GM23338 (cell line): ENCODE data around the gene CNDP1. TPM values are rescaled to one million over a fixed set of nuclear protein-coding genes. Genes with fewer than 3 reads are reported as not detected.
"Not testable (repeated sequence)": the region's sequence is repeated elsewhere in the genome, so short reads cannot be mapped to it uniquely, and the experiment has no call there.

ENCODE experiments used
- ATAC-seq: fragments of 200-7000 bp; cut with Tn5 transposase; 3 replicates; pipeline ENCODE4 v1.9.1; 2020
- DNase-seq: peaks from one replicate; pipeline ENCODE4 v3.0.0-alpha.2; 2015; ENCODE audit warnings: low spot score
- H2AFZ ChIP-seq: fragments of 200-600 bp; sonication (generic); 2 replicates; pipeline ENCODE4 v1.8.0; 2016; ENCODE audit warnings: antibody characterized with exemption, mild to moderate bottlenecking, moderate library complexity
- H3F3A ChIP-seq: fragments of 200-600 bp; sonication (generic); replicated peaks from 2 replicates; pipeline ENCODE4 v1.8.0; 2017; ENCODE audit warnings: antibody characterized with exemption, mixed run types, low read depth
- H3K27ac ChIP-seq: fragments of 200-600 bp; sonication (generic); 2 replicates; pipeline ENCODE4 v1.6.1; 2016; ENCODE audit warnings: low read depth
- H3K27me3 ChIP-seq: fragments of 200-600 bp; sonication (generic); 2 replicates; pipeline ENCODE4 v1.8.0; 2016; ENCODE audit warnings: mild to moderate bottlenecking, mixed run types, moderate library complexity; ENCODE audit not compliant: insufficient read depth
- H3K36me3 ChIP-seq: fragments of 200-600 bp; sonication (generic); 2 replicates; pipeline ENCODE4 v1.8.0; 2016; ENCODE audit warnings: mild to moderate bottlenecking; ENCODE audit not compliant: insufficient read depth
- H3K4me1 ChIP-seq: fragments of 200-600 bp; sonication (generic); 2 replicates; pipeline ENCODE4 v1.8.0; 2016; ENCODE audit warnings: mild to moderate bottlenecking, moderate library complexity; ENCODE audit not compliant: insufficient read depth
- H3K4me2 ChIP-seq: fragments of 200-600 bp; sonication (generic); 2 replicates; pipeline ENCODE4 v1.7.1; 2017; ENCODE audit warnings: mixed run types
- H3K4me3 ChIP-seq: fragments of 200-600 bp; sonication (generic); 2 replicates; pipeline ENCODE4 v1.6.1; 2016; ENCODE audit warnings: mixed run types
- H3K79me2 ChIP-seq: fragments of 200-600 bp; sonication (generic); replicated peaks from 2 replicates; pipeline ENCODE4 v1.8.0; 2017; ENCODE audit warnings: mild to moderate bottlenecking; ENCODE audit not compliant: insufficient read depth
- H3K9me2 ChIP-seq: fragments of 200-600 bp; sonication (generic); 2 replicates; pipeline ENCODE4 v1.8.0; 2017; ENCODE audit not compliant: insufficient read depth
- H4K20me1 ChIP-seq: fragments of 200-600 bp; sonication (generic); replicated peaks from 2 replicates; pipeline ENCODE4 v1.8.0; 2017; ENCODE audit warnings: mild to moderate bottlenecking; ENCODE audit not compliant: insufficient read depth
- H3K27ac Mint-ChIP-seq: 2 replicates; pipeline ENCODE4 v1.8.0; 2020; ENCODE audit warnings: inconsistent platforms, mild to moderate bottlenecking, moderate library complexity, mixed read lengths
- H3K27me3 Mint-ChIP-seq: 3 replicates; pipeline ENCODE4 v1.8.0; 2022; ENCODE audit warnings: low read depth, mild to moderate bottlenecking, moderate library complexity, mixed read lengths, inconsistent platforms; ENCODE audit not compliant: insufficient read depth, poor library complexity
- H3K36me3 Mint-ChIP-seq: 3 replicates; pipeline ENCODE4 v1.8.0; 2021; ENCODE audit warnings: low read depth, mild to moderate bottlenecking, inconsistent platforms, moderate library complexity, mixed read lengths
- H3K4me1 Mint-ChIP-seq: 3 replicates; pipeline ENCODE4 v1.8.0; 2020; ENCODE audit warnings: mild to moderate bottlenecking, inconsistent platforms, mixed read lengths
- H3K4me3 Mint-ChIP-seq: 3 replicates; pipeline ENCODE4 v1.8.0; 2021; ENCODE audit warnings: moderate library complexity, mild to moderate bottlenecking, inconsistent platforms, mixed read lengths
- H3K9me3 Mint-ChIP-seq: 3 replicates; pipeline ENCODE4 v1.8.0; 2020; ENCODE audit warnings: moderate library complexity, mild to moderate bottlenecking, inconsistent platforms, mixed read lengths
- CREB1 ChIP-seq: fragments of 250-450 bp; sonication (Bioruptor Pico); IDR thresholded peaks from 2 replicates; pipeline ENCODE4 v1.5.0; 2020; ENCODE audit warnings: low read depth, mild to moderate bottlenecking, moderate library complexity
- ETS1 ChIP-seq: IDR thresholded peaks from 2 replicates; pipeline ENCODE4 v1.6.1; 2016; ENCODE audit warnings: antibody characterized with exemption
- EZH2 ChIP-seq: fragments of 200-600 bp; sonication (generic); IDR thresholded peaks from one replicate; pipeline ENCODE4 v1.8.0; 2017; ENCODE audit warnings: antibody characterized with exemption, mild to moderate bottlenecking, low read depth; ENCODE audit not compliant: unreplicated experiment
- JUNB ChIP-seq: IDR thresholded peaks from one replicate; pipeline ENCODE4 v1.6.1; 2016; ENCODE audit warnings: antibody characterized with exemption; ENCODE audit not compliant: unreplicated experiment
- POLR2AphosphoS5 ChIP-seq: IDR thresholded peaks from 2 replicates; pipeline ENCODE4 v1.6.1; 2016; ENCODE audit warnings: antibody characterized with exemption, low read depth
- ZNF114 ChIP-seq: fragments of 250-450 bp; sonication (Bioruptor Pico); IDR thresholded peaks from 2 replicates; pipeline ENCODE4 v1.5.0; 2020; ENCODE audit warnings: mild to moderate bottlenecking, moderate library complexity
- ZNF331 ChIP-seq: fragments of 250-450 bp; sonication (Bioruptor Pico); IDR thresholded peaks from 2 replicates; pipeline ENCODE4 v1.5.0; 2020; ENCODE audit warnings: low read depth, mild to moderate bottlenecking, moderate library complexity
- ZNF462 ChIP-seq: fragments of 250-450 bp; sonication (Bioruptor Pico); IDR thresholded peaks from 2 replicates; pipeline ENCODE4 v1.5.0; 2020; ENCODE audit warnings: mild to moderate bottlenecking, moderate library complexity
- polyA plus RNA-seq: library from polyadenylated mRNA; unstranded; fragments of >200 nt; fragmentation: Nextera tagmentation; extraction: Ambion mirVana; gene quantifications from 2 replicates; pipeline ENCODE4 v1.2.1, GENCODE V29; 2016
- total RNA-seq: library from RNA; depleted of rRNA; stranded (reverse); fragments of >200 nt; shearing (Covaris generic); gene quantifications from 2 replicates; pipeline ENCODE4 v1.2.3, GENCODE V29; 2014
- TF ChIP-seq, protein P1 (sequence below): IDR thresholded peaks from one replicate; pipeline ENCODE4 v1.6.1; 2018; ENCODE audit warnings: antibody characterized with exemption; ENCODE audit not compliant: unreplicated experiment

CNDP1 gene
- total and polyA plus RNA-seq, 2 experiments from 2014 or later: 0.03 to 0.11 TPM

- not testable (repeated sequence) for H3K9me2 ChIP-seq, H3K4me3 ChIP-seq, H3K27me3 ChIP-seq, H3K27me3 Mint-ChIP-seq, H2AFZ ChIP-seq, H3K4me2 ChIP-seq, H3K9me3 Mint-ChIP-seq, DNase-seq, H3F3A ChIP-seq, H3K4me3 Mint-ChIP-seq, ATAC-seq
- Mint-ChIP-seq H3K27ac (peak overlapping the region; percentile 55; the same call in 1 of the 2 replicates), H3K4me1 (peaks cover 39% of the 10 kb centered on the region), H3K36me3 (peaks cover 73% of the 10 kb centered on the region)
- Histone ChIP-seq H3K4me1 (peaks cover 12% of the 10 kb centered on the region), H3K36me3 (peaks cover 39% of the 10 kb centered on the region), H4K20me1 (peaks cover 21% of the 10 kb centered on the region), H3K79me2 (peaks cover 53% of the 10 kb centered on the region), H3K27ac (0 out of 2 replicates have a peak overlapping the region, but pooled peaks have one; percentile 32)
Measured at GRCh38 chr18:74500774-74501173, 33.5 kb upstream of the CNDP1 start.

DNA sequence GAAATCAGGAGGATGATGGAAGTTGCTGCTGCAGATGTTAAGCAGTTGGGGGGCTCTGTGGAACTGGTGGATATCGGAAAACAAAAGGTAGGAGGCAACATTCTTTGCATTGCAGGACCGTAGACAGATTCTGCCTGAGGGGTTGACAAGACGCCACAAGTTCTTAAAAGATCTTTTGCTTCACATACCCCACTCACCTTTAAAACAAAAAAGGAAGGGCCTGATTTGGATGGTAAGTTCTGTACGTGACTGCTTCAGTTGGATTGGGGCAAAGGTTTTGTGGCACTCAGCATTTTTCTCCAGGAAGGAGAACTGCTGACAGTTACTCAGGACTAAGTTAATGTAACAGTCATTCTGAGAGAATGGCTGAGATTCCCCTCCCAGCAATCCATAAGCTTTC, 32.9 kb upstream of the CNDP1 start:
- Mint-ChIP-seq H3K9me3 (no peaks in the 10 kb centered on the region), H3K4me3 (no peak overlapping the region), H3K27me3 (peaks cover 4% of the 10 kb centered on the region), H3K36me3 (peaks cover 77% of the 10 kb centered on the region), H3K27ac (peak overlapping the region; percentile 45; the same call in 1 of the 2 replicates), H3K4me1 (peaks cover 41% of the 10 kb centered on the region)
- 0 out of 2 replicates have a peak overlapping the region, but pooled peaks have one; percentile 32 for H3K27ac ChIP-seq
- H2AFZ ChIP-seq: no peak overlapping the region
- no peak overlapping the region for H3K4me3 ChIP-seq
- ATAC-seq (no peak), DNase-seq (no peak)
- H3K36me3 ChIP-seq: peaks cover 39% of the 10 kb centered on the region
- peaks cover 12% of the 10 kb centered on the region for H3K4me1 ChIP-seq
- no peaks in the 10 kb centered on the region for H3K9me2 ChIP-seq
- peaks cover 25% of the 10 kb centered on the region for H4K20me1 ChIP-seq
- H3F3A ChIP-seq: no peaks in the 10 kb centered on the region
- no peaks in the 10 kb centered on the region for H3K27me3 ChIP-seq
- no peak overlapping the region for H3K4me2 ChIP-seq
- H3K79me2 ChIP-seq: peaks cover 53% of the 10 kb centered on the region
- no peak for TF ChIP-seq POLR2AphosphoS5
- no peak for TF ChIP-seq ZNF114 (CRISPR knock-in tag)
- no peak for TF ChIP-seq ETS1
- TF ChIP-seq CREB1: no peak
- TF ChIP-seq EZH2: no peak
- TF ChIP-seq, protein P1, sequence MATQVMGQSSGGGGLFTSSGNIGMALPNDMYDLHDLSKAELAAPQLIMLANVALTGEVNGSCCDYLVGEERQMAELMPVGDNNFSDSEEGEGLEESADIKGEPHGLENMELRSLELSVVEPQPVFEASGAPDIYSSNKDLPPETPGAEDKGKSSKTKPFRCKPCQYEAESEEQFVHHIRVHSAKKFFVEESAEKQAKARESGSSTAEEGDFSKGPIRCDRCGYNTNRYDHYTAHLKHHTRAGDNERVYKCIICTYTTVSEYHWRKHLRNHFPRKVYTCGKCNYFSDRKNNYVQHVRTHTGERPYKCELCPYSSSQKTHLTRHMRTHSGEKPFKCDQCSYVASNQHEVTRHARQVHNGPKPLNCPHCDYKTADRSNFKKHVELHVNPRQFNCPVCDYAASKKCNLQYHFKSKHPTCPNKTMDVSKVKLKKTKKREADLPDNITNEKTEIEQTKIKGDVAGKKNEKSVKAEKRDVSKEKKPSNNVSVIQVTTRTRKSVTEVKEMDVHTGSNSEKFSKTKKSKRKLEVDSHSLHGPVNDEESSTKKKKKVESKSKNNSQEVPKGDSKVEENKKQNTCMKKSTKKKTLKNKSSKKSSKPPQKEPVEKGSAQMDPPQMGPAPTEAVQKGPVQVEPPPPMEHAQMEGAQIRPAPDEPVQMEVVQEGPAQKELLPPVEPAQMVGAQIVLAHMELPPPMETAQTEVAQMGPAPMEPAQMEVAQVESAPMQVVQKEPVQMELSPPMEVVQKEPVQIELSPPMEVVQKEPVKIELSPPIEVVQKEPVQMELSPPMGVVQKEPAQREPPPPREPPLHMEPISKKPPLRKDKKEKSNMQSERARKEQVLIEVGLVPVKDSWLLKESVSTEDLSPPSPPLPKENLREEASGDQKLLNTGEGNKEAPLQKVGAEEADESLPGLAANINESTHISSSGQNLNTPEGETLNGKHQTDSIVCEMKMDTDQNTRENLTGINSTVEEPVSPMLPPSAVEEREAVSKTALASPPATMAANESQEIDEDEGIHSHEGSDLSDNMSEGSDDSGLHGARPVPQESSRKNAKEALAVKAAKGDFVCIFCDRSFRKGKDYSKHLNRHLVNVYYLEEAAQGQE: no peak
- no peak for TF ChIP-seq ZNF462 (CRISPR knock-in tag)
- TF ChIP-seq ZNF331 (CRISPR knock-in tag): no peak
- TF ChIP-seq JUNB: no peak
